Measurements from ENCODE around the gene WASF2.

Gene WASF2

GRCh38 chr1:27397749-27398148 is 92.2 kb downstream of the WASF2 start:
- no peak overlapping the region for H3K27ac ChIP-seq
- no peak for TF ChIP-seq ZFX (IDR thresholded peaks at IDR 0.05; ENCODE audit: borderline replicate concordance)
- TF ChIP-seq, protein P1, sequence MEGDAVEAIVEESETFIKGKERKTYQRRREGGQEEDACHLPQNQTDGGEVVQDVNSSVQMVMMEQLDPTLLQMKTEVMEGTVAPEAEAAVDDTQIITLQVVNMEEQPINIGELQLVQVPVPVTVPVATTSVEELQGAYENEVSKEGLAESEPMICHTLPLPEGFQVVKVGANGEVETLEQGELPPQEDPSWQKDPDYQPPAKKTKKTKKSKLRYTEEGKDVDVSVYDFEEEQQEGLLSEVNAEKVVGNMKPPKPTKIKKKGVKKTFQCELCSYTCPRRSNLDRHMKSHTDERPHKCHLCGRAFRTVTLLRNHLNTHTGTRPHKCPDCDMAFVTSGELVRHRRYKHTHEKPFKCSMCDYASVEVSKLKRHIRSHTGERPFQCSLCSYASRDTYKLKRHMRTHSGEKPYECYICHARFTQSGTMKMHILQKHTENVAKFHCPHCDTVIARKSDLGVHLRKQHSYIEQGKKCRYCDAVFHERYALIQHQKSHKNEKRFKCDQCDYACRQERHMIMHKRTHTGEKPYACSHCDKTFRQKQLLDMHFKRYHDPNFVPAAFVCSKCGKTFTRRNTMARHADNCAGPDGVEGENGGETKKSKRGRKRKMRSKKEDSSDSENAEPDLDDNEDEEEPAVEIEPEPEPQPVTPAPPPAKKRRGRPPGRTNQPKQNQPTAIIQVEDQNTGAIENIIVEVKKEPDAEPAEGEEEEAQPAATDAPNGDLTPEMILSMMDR (IDR thresholded peaks at IDR 0.05): no peak

- no peak overlapping the region for H3K27ac ChIP-seq
- TF ChIP-seq ZFX (IDR thresholded peaks at IDR 0.05; ENCODE audit: borderline replicate concordance): no peak
- TF ChIP-seq, protein P1 (IDR thresholded peaks at IDR 0.05): no peak
Observed at GRCh38 chr1:27397110-27397509, 92.9 kb downstream of the WASF2 start.

DNA sequence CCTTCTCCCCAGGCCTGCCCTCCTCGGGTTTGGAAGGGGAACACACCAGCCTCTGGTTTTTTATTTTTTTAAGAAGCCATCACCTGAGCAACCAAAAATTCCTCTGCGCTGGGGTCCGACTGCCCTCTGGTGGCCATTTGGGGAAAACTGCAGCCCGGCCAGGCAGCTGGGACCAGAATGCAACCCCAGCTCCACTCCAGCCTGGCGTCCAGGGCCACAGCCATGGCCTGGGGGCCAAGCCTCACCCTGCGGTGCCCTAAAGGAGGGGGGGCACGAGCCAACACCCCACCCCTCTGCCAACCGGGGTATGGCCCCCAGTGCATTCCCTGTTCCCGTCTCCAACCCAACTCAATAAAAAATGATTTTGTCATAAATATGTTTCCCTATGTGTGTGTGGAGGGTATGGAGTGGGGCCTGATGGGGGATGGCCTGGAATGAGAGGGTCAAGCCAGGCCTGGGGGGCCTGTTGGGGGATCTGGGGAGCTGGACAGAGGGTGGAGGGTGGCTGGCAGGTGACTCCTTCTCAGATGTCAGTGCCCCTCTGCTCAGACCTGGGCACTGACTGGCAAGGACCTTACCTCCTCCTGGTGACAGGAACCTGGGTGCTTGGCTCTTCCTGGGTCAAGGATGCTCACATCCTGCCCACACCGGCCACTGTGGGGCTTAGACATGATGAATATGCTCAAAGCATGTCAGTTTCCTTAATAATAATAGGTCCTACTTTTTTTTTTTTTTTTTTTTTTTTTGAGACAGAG is 94.3 kb downstream of the WASF2 start:
- no peak overlapping the region for H3K27ac ChIP-seq
- no peak for TF ChIP-seq ZFX (IDR thresholded peaks at IDR 0.05; ENCODE audit: borderline replicate concordance)
- TF ChIP-seq, protein P1 (IDR thresholded peaks at IDR 0.05): peak; percentile 98

DNA sequence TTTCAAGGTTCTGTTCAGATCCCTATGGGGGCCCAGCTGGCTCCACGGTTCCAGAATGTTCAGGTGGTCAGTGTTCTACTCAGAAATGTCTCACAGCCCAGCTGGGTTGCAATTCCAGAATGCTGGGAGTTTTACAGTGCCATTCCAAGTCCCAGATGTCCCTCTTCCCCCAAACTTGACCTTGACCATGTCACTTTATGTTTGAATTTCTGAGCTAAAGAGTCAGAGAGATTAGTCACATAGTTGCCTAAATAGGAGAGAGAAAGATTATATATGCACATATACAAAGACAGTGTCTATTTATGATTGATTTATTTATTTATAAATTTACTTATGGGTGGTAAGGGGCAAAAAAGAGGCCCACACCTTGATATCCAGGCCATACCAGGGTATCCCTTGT is 95.0 kb downstream of the WASF2 start:
- TF ChIP-seq, protein P1 (IDR thresholded peaks at IDR 0.05): no peak
- no peak for TF ChIP-seq ZFX (IDR thresholded peaks at IDR 0.05; ENCODE audit: borderline replicate concordance)
- no peak overlapping the region for H3K27ac ChIP-seq

DNA sequence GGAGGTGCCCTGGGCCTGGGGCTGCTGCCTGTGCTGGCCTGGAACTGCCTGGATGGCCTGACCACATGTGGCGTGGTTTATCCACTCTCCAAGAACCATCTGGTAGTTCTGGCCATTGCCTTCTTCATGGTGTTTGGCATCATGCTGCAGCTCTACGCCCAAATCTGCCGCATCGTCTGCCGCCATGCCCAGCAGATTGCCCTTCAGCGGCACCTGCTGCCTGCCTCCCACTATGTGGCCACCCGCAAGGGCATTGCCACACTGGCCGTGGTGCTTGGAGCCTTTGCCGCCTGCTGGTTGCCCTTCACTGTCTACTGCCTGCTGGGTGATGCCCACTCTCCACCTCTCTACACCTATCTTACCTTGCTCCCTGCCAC is 95.7 kb downstream of the WASF2 start:
- TF ChIP-seq, protein P1 (IDR thresholded peaks at IDR 0.05): no peak
- no peak for TF ChIP-seq ZFX (IDR thresholded peaks at IDR 0.05; ENCODE audit: borderline replicate concordance)
- no peak overlapping the region for H3K27ac ChIP-seq

DNA sequence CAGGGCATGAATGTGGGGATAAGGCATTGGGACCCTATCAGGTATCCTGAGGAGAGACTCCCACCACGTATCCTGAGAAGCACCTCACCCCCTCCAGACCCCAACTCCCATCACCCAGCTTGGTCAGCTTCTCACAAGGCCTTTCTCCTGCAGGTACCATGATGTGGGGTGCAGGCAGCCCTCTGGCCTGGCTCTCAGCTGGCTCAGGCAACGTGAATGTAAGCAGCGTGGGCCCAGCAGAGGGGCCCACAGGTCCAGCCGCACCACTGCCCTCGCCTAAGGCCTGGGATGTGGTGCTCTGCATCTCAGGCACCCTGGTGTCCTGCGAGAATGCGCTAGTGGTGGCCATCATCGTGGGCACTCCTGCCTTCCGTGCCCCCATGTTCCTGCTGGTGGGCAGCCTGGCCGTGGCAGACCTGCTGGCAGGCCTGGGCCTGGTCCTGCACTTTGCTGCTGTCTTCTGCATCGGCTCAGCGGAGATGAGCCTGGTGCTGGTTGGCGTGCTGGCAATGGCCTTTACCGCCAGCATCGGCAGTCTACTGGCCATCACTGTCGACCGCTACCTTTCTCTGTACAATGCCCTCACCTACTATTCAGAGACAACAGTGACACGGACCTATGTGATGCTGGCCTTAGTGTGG is 96.2 kb downstream of the WASF2 start:
- no peak overlapping the region for H3K27ac ChIP-seq
- no peak for TF ChIP-seq ZFX (IDR thresholded peaks at IDR 0.05; ENCODE audit: borderline replicate concordance)
- TF ChIP-seq, protein P1 (IDR thresholded peaks at IDR 0.05): no peak
